ENCODE measurements around the gene ETS1.

DNA sequence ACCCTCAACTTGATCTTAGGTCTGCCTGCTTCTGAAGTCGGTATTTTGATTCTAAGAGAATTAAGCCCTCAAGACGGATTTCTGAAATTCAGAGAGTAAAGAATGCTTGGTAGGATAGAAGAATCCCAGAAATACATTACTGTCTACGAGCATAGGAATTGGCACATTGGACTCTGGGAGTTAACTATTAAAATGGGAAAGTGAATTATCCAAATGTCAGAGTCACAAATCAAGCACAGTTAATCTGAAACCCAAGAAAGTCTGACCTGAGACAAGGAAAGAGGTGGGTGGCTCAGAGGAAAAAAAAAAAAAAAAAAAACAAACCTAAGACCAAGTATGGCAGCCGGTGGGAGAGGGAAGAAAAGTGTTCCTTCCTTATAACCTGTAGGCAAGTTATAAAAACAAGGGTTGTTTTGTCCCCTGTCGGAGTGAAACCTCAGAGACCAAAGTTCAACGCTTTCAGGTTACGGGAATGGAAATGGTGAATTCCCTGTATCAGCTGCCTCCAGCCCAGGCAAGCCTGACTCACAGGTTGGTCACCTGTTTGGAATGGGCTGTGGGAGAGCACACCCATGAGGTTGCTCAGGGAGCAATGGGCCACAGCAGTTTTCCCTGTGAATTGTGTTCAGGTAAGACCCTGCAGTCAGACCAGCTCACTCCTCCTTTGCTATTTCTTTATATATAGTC lies 139.0 kb downstream of the ETS1 start:
- TF ChIP-seq, protein P1, sequence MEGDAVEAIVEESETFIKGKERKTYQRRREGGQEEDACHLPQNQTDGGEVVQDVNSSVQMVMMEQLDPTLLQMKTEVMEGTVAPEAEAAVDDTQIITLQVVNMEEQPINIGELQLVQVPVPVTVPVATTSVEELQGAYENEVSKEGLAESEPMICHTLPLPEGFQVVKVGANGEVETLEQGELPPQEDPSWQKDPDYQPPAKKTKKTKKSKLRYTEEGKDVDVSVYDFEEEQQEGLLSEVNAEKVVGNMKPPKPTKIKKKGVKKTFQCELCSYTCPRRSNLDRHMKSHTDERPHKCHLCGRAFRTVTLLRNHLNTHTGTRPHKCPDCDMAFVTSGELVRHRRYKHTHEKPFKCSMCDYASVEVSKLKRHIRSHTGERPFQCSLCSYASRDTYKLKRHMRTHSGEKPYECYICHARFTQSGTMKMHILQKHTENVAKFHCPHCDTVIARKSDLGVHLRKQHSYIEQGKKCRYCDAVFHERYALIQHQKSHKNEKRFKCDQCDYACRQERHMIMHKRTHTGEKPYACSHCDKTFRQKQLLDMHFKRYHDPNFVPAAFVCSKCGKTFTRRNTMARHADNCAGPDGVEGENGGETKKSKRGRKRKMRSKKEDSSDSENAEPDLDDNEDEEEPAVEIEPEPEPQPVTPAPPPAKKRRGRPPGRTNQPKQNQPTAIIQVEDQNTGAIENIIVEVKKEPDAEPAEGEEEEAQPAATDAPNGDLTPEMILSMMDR (conservative IDR thresholded peaks at IDR 0.05; ENCODE audit: low read depth, low read length): no peak
- no peak for TF ChIP-seq EZH2 (IDR thresholded peaks at IDR 0.05; ENCODE audit: borderline replicate concordance, low read depth, low read length, poor library complexity, severe bottlenecking)

All from A673 (cell line).